GM12801 (cell line): ENCODE measurements around the gene FAM151A.

Experiments used
- CTCF ChIP-seq: IDR thresholded peaks from one replicate; pipeline ENCODE4 v1.5.1; 2011; ENCODE audit warnings: control low read depth; ENCODE audit not compliant: insufficient read length; ENCODE audit errors: extremely low read depth

The FAM151A gene

GRCh38 chr1:54663725-54664124, 40.4 kb upstream of the FAM151A start:
- TF ChIP-seq CTCF = no peak

GRCh38 chr1:54658164-54658913, 35.0 kb upstream of the FAM151A start:
- no peak for TF ChIP-seq CTCF

- TF ChIP-seq CTCF = no peak
Observed at GRCh38 chr1:54653036-54653435, 29.7 kb upstream of the FAM151A start.

- no peak for TF ChIP-seq CTCF
Observed at GRCh38 chr1:54652168-54652567, 28.8 kb upstream of the FAM151A start.

- no peak for TF ChIP-seq CTCF
Observed at GRCh38 chr1:54651608-54652007, 28.3 kb upstream of the FAM151A start.

- no peak for TF ChIP-seq CTCF
Observed at GRCh38 chr1:54650417-54650816, 27.1 kb upstream of the FAM151A start.

- no peak for TF ChIP-seq CTCF
Observed at GRCh38 chr1:54649921-54650320, 26.6 kb upstream of the FAM151A start.
